Subcutaneous adipose tissue (tissue), 4 donors: ENCODE measurements around the gene XPOT. TPM values are rescaled to one million over a fixed set of nuclear protein-coding genes. Genes with fewer than 3 reads are reported as not detected.

Experiments
- CTCF ChIP-seq: fragments of 450-650 bp; IDR thresholded peaks from one replicate; pipeline ENCODE4 v1.5.1; 2016; ENCODE audit warnings: low read depth, mild to moderate bottlenecking, control low read depth, antibody characterized with exemption, moderate library complexity
- total RNA-seq, 4 donors: library from RNA; depleted of rRNA; stranded (reverse); fragments of >200 nt; gene quantifications; one replicate each; pipeline ENCODE4 v1.1.0, GENCODE V29; 2016

XPOT gene
- 100 to 1,000 TPM in 1 of 4 donors, 10 to 100 TPM in 3; 53.7 to 116 (median 69.7) TPM for total RNA-seq

GRCh38 chr12:64403707-64404469 is at the start of gene XPOT:
Gene XPOT, plus strand, starts transcription at chr12:64404392. Its CDS starts 5,644 bp downstream, at chr12:64410036.
- TF ChIP-seq CTCF, result no peak

GRCh38 chr12:64362721-64363305 is 41.4 kb upstream of the XPOT start:
- no peak for TF ChIP-seq CTCF

- TF ChIP-seq CTCF, result no peak
These were observed 20.5 kb upstream of the XPOT start for GRCh38 chr12:64383675-64384074.

- no peak for TF ChIP-seq CTCF
These were observed 19.2 kb upstream of the XPOT start for GRCh38 chr12:64385019-64385418.

- no peak for TF ChIP-seq CTCF
These were observed 18.7 kb upstream of the XPOT start for GRCh38 chr12:64385468-64385867.

GRCh38 chr12:64387197-64387816 is 16.9 kb upstream of the XPOT start:
- no peak for TF ChIP-seq CTCF

GRCh38 chr12:64389154-64389553 is 15.0 kb upstream of the XPOT start:
- TF ChIP-seq CTCF, result no peak
